SK-N-SH (cell line): ENCODE data around the gene COBL. TPM values are rescaled to one million over a fixed set of nuclear protein-coding genes. Genes with fewer than 3 reads are reported as not detected.

ENCODE experiments used
- CTCF ChIA-PET: fragments of 300-600, 350-600 bp; formaldehyde crosslinking; extraction: SDS; loops from one replicate; lab custom pipeline; 2021; lab: Yijun Ruan, JAX
- POLR2A ChIA-PET: fragments of 350-600 bp; sonication (Branson Sonifier 250); formaldehyde crosslinking; extraction: SDS; loops from one replicate; lab custom pipeline; 2020; ENCODE audit warnings: antibody characterized with exemption, inconsistent platforms; lab: Yijun Ruan, JAX
- DNase-seq: peaks from one replicate; pipeline ENCODE4 v3.0.0; 2012
- H2AFZ ChIP-seq: fragments of 200-600 bp; sonication (generic); 2 replicates; pipeline ENCODE4 v1.8.1; 2016; ENCODE audit warnings: antibody characterized with exemption, mild to moderate bottlenecking, low read depth
- H3F3A ChIP-seq: fragments of 200-600 bp; sonication (generic); replicated peaks from 2 replicates; pipeline ENCODE3; 2016; ENCODE audit warnings: antibody characterized with exemption, mild to moderate bottlenecking; ENCODE audit not compliant: insufficient read depth
- H3K27ac ChIP-seq, 2 experiments: fragments of 200-500 bp in 1 of 2; fragments of 200-600 bp in 1 of 2; sonication (Bioruptor generic) in 1 of 2; sonication (generic), shearing (Covaris generic) in 1 of 2; 2 replicates each; pipeline versions ENCODE4 v1.5.1 to v1.6.1; 2014 to 2016; ENCODE audit warnings: low read depth in 2 of 2, inconsistent platforms in 1 of 2, low read length in 1 of 2, mild to moderate bottlenecking in 1 of 2, mixed read lengths in 1 of 2
- H3K27me3 ChIP-seq: fragments of 200-600 bp; sonication (generic), shearing (Covaris generic); 2 replicates; pipeline ENCODE4 v1.6.1; 2016; ENCODE audit warnings: mixed run types; ENCODE audit not compliant: insufficient read depth
- H3K36me3 ChIP-seq, 2 experiments: fragments of 200-500 bp in 1 of 2; fragments of 200-600 bp in 1 of 2; sonication (Bioruptor generic) in 1 of 2; sonication (generic) in 1 of 2; replicated peaks in 1 of 2; 2 replicates each; pipeline versions ENCODE3 to v1.5.1; 2014 to 2016; ENCODE audit warnings: low read length in 1 of 2, mild to moderate bottlenecking in 1 of 2; ENCODE audit not compliant: insufficient read depth in 2 of 2, control insufficient read depth in 1 of 2
- H3K4me1 ChIP-seq, 2 experiments: fragments of 200-500 bp in 1 of 2; fragments of 200-600 bp in 1 of 2; sonication (Bioruptor generic) in 1 of 2; sonication (generic), shearing (Covaris generic) in 1 of 2; 2 replicates each; pipeline versions ENCODE4 v1.5.1 to v1.6.1; 2014 to 2016; ENCODE audit warnings: low read depth in 1 of 2, low read length in 1 of 2, mixed run types in 1 of 2; ENCODE audit not compliant: insufficient read depth in 2 of 2, control insufficient read depth in 1 of 2
- H3K4me2 ChIP-seq: fragments of 200-600 bp; sonication (generic), shearing (Covaris generic); 2 replicates; pipeline ENCODE4 v1.6.1; 2017; ENCODE audit warnings: mixed run types
- H3K4me3 ChIP-seq, 2 experiments: fragments of 200-500 bp in 1 of 2; fragments of 200-600 bp in 1 of 2; sonication (Bioruptor generic) in 1 of 2; sonication (generic), shearing (Covaris generic) in 1 of 2; 2 replicates each; pipeline versions ENCODE4 v1.5.1 to v1.8.1; 2014 to 2016; ENCODE audit warnings: low read depth in 2 of 2, inconsistent platforms in 1 of 2, low read length in 1 of 2, mild to moderate bottlenecking in 1 of 2, mixed read lengths in 1 of 2, moderate library complexity in 1 of 2
- H3K79me2 ChIP-seq: fragments of 200-600 bp; sonication (generic); 2 replicates; pipeline ENCODE4 v1.8.1; 2017; ENCODE audit warnings: mild to moderate bottlenecking; ENCODE audit not compliant: insufficient read depth
- H3K9ac ChIP-seq: fragments of 200-600 bp; sonication (generic); 2 replicates; pipeline ENCODE4 v1.6.1; 2017; ENCODE audit warnings: mixed run types
- H3K9me2 ChIP-seq: fragments of 200-600 bp; sonication (generic); 2 replicates; pipeline ENCODE4 v1.6.1; 2017; ENCODE audit warnings: mixed run types
- H3K9me3 ChIP-seq: fragments of 200-600 bp; sonication (generic); 2 replicates; pipeline ENCODE4 v1.6.1; 2017; ENCODE audit warnings: mixed run types, mild to moderate bottlenecking, moderate library complexity
- H4K20me1 ChIP-seq: fragments of 200-600 bp; sonication (generic); 2 replicates; pipeline ENCODE4 v1.6.1; 2017; ENCODE audit warnings: mild to moderate bottlenecking, mixed run types; ENCODE audit not compliant: insufficient read depth
- EP300 ChIP-seq, 2 experiments: IDR thresholded peaks; 2 replicates each; pipeline versions ENCODE4 v1.4.0 to v1.6.1; 2012; ENCODE audit warnings: borderline replicate concordance in 1 of 2, low read depth in 1 of 2, low read length in 1 of 2
- JUND ChIP-seq: IDR thresholded peaks from 2 replicates; pipeline ENCODE4 v1.4.0; 2012
- MXI1 ChIP-seq: IDR thresholded peaks from 2 replicates; pipeline ENCODE4 v1.6.1; 2012; ENCODE audit warnings: mild to moderate bottlenecking, low read depth, low read length, improper control_type of control experiment
- PBX3 ChIP-seq: IDR thresholded peaks from 2 replicates; pipeline ENCODE4; 2012
- POLR2AphosphoS5 ChIP-seq: IDR thresholded peaks from 2 replicates; pipeline ENCODE4 v1.6.1; 2012; ENCODE audit warnings: low read depth, low read length
- SMC3 ChIP-seq: IDR thresholded peaks from 2 replicates; pipeline ENCODE4 v1.6.1; 2012; ENCODE audit warnings: low read depth, low read length, improper control_type of control experiment
- TAF1 ChIP-seq: IDR thresholded peaks from 2 replicates; pipeline ENCODE4 v1.6.1; 2012; ENCODE audit warnings: low read depth, mild to moderate bottlenecking, low read length, moderate library complexity, borderline replicate concordance
- TEAD4 ChIP-seq: IDR thresholded peaks from 2 replicates; pipeline ENCODE4 v1.4.0; 2012; ENCODE audit warnings: mild to moderate bottlenecking, borderline replicate concordance; ENCODE audit not compliant: insufficient read depth
- WGBS: methylation state at CpG from one replicate; pipeline ENCODE4 v1.1.6; 2017; ENCODE audit warnings: low lambda C conversion rate; 5-methylcytosine and 5-hydroxymethylcytosine counted together
- polyA plus RNA-seq, 3 experiments: library from polyadenylated mRNA; depleted of rRNA; stranded (reverse); fragments of >200 nt; gene quantifications; 2 replicates each; pipeline ENCODE4 v1.2.3, GENCODE V29; 2012
- TF ChIP-seq, protein P1 (sequence below): IDR thresholded peaks from 2 replicates; pipeline ENCODE4 v1.4.0; 2012; ENCODE audit warnings: low read depth
- TF ChIP-seq, protein P2 (sequence below): IDR thresholded peaks from 2 replicates; pipeline ENCODE4 v1.4.0; 2012; ENCODE audit warnings: low read depth, borderline replicate concordance
- TF ChIP-seq, protein P3 (sequence below): fragments of 200-600 bp; sonication (generic); IDR thresholded peaks from 2 replicates; pipeline ENCODE4 v1.6.1; 2017; ENCODE audit warnings: antibody characterized with exemption, mild to moderate bottlenecking, moderate library complexity

Gene COBL
- polyA plus RNA-seq, 1 of the 3 experiments (the other 2 are of a cell fraction), result under 0.01 TPM

DNA sequence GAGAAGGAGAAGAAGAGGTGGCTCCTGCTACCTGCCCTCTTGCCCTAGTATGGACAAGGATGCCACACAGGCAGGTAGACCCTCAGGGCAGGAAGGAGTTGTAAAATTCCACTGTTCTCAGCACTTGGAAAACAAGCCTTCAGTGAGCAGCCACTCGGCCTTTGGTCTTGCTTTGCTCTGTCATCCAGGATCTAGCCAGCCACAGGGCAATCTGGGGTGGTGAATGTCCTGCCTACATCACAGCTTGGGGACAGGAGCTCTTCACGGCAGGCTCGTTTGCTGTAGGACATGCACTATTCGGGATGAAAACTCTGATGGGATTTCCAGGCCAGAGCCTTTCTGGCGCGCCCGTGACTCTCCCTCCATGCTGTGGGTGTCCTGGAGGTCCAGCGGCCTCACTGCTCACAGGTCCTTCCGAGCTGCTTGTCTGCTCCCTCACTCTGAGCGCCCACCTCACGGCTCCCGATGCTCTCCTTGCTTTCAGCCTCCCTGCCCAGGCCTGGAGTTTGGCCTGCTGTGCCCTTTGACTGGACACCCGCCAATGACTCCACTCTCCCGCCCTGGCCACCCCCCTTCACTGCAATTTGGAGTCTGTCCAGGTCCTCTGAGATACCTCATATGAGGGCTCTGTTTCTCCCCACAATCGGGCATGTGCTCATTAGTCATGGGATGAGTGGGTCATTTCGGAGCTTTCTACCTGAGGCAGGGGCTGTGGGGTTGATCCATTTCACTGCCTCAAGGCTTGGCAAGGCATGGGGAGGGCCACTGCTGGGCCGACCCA is 306.7 kb downstream of the COBL start (continued):
- TF ChIP-seq, protein P1, sequence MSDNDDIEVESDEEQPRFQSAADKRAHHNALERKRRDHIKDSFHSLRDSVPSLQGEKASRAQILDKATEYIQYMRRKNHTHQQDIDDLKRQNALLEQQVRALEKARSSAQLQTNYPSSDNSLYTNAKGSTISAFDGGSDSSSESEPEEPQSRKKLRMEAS, result no peak
- TF ChIP-seq TAF1, result no peak
- TF ChIP-seq, protein P2, sequence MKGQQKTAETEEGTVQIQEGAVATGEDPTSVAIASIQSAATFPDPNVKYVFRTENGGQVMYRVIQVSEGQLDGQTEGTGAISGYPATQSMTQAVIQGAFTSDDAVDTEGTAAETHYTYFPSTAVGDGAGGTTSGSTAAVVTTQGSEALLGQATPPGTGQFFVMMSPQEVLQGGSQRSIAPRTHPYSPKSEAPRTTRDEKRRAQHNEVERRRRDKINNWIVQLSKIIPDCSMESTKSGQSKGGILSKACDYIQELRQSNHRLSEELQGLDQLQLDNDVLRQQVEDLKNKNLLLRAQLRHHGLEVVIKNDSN, result no peak
- TF ChIP-seq POLR2AphosphoS5, result no peak
- TF ChIP-seq, all 33 proteins: peak for 8

DNA sequence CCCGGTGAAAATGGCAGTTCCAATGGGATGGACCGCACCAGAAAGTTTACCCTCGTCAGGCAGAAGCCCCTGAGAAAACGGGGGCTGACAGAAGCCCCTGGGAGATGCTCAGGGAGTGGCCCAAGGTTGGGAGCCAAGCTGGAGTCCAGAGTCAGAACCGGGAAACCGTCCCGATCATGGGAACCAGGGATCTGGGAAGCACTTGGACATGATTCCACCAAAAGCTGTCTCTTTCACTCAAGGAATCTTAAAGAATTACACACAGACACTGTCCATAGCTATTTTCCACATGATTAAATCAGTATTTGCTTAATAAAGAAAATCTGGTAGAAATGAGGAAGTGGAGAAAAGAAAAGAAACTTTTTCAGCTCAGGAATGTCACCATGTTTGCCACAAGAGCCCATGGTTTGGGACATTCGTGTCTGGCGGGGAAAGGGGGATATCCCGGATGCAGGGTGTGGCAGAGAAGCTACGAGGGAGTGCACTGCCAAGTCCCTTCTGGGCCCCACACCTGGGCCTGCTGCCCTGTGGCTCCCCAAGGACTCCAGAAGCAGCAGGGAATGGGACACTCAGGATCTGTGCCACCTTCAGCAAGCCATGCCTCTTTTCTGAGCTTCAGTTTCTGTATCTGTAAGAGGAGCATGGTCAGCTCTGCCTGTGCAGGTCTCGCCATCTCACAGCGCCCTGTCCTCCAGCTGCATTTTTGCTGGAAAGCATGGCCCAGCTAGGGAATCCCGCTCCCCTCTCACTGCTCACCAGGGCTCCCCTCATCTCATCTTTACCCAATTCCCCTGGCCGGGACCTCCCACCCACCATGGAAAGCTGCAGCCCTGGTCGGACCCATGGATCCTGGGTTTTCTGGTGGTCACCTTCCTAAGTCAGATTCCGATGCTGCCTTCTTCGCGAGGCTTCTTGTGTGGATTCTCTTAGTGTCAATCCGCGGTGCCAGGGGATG is 308.8 kb downstream of the COBL start:
- Histone ChIP-seq H3K27me3 (peaks cover 29% of the 10 kb centered on the region), H3K4me2 (peak overlapping the region; percentile 6; the same call in 1 of the 2 replicates), H3K27ac (no peak overlapping the region), H2AFZ (no peak overlapping the region), H3K4me3 (no peak overlapping the region), H3K36me3 (no peaks in the 10 kb centered on the region), H3K9me2 (no peaks in the 10 kb centered on the region), H3K9me3 (no peaks in the 10 kb centered on the region), H3K79me2 (no peaks in the 10 kb centered on the region), H4K20me1 (no peaks in the 10 kb centered on the region), H3K4me1 (peaks cover 5 to 16% of the 10 kb centered on the region in 2 experiments; a peak in 2 of 4 replicates), H3K9ac (no peak overlapping the region), H3F3A (no peaks in the 10 kb centered on the region)
- WGBS, result 42% methylated on average over 21 of the region's 21 CpGs
- POLR2A ChIA-PET, result no interaction called here
- no peak for TF ChIP-seq MXI1
- TF ChIP-seq JUND, result no peak
- TF ChIP-seq TEAD4, result no peak
- TF ChIP-seq PBX3, result no peak
- TF ChIP-seq SMC3, result no peak
- TF ChIP-seq EP300 (IDR thresholded peaks at IDR 0.05; ENCODE audit: borderline replicate concordance in 1 of 2, low read depth in 1 of 2, low read length in 1 of 2), result no peak
- TF ChIP-seq, protein P3, sequence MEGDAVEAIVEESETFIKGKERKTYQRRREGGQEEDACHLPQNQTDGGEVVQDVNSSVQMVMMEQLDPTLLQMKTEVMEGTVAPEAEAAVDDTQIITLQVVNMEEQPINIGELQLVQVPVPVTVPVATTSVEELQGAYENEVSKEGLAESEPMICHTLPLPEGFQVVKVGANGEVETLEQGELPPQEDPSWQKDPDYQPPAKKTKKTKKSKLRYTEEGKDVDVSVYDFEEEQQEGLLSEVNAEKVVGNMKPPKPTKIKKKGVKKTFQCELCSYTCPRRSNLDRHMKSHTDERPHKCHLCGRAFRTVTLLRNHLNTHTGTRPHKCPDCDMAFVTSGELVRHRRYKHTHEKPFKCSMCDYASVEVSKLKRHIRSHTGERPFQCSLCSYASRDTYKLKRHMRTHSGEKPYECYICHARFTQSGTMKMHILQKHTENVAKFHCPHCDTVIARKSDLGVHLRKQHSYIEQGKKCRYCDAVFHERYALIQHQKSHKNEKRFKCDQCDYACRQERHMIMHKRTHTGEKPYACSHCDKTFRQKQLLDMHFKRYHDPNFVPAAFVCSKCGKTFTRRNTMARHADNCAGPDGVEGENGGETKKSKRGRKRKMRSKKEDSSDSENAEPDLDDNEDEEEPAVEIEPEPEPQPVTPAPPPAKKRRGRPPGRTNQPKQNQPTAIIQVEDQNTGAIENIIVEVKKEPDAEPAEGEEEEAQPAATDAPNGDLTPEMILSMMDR, result no peak
- CTCF ChIA-PET, result interaction anchor here (1.1 to 1.4 kb wide), 2 partner anchors 9 kb away, joined by 3 to 4 read pairs; no protein-coding TSS in a partner anchor
- no peak for DNase-seq
